ENCODE data around the gene ITSN1.
"Not testable (repeated sequence)": the region's sequence is repeated elsewhere in the genome, so short reads cannot be mapped to it uniquely, and the experiment has no call there.

The ITSN1 gene

DNA sequence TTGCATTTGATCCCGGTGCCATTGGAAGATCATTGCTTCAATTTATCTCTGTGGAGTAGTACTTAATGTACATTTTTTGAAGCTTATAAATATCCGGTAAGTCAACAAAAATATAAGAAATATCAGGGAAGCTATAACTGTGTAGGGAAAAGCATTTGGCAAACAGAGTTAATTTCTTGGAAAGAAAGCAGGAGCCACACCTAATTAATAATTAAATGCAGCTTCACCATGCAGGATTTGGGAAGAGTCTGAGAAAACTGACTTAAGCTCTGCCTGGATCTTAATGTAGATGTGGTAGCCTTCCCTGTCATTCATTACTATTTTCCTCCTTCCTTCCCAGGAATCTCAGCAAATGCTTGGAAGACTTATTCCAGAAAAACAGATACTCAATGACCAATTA lies 138.8 kb downstream of the ITSN1 start:
- no peak for DNase-seq (ENCODE audit: low spot score)
- TF ChIP-seq CTCF (IDR thresholded peaks at IDR 0.05; ENCODE audit: extremely low read depth, missing control alignments): no peak

DNA sequence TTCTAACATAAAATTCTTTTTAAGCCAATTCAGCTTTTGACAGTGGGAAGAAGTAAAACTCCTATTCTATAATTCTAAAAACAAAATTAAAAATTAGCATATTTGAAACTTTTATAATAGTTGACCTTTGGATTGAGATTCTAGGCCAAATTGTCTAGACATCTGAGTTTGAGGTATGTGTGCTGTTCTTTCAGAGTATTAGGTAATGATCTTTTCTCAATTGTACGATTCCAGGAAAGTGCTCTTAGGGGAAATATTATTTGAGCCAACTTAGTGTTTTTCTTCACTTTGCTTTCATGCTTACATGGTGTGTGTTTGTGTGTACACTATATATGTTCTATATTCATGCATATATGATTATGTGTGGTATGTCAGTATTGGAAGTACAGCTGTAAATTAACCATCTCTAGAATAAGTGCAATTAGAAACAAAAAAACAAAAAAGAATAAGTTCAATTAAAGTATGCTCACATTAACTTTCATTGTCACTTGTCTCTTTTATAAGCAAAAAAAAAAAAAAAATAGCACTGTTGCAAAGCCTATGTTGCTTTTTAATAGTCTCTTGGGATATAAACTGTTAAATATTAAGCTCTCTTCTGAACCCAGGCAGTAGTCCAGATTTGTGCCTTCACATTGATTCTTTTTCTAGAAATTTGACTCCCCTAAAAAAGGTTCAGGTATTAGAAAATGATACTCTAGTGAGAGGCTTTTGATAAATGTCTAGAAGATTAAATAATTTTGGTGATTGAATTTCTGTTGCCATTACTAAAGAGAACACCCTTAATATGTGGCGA lies 141.1 kb downstream of the ITSN1 start:
- no peak for DNase-seq (ENCODE audit: low spot score)

DNA sequence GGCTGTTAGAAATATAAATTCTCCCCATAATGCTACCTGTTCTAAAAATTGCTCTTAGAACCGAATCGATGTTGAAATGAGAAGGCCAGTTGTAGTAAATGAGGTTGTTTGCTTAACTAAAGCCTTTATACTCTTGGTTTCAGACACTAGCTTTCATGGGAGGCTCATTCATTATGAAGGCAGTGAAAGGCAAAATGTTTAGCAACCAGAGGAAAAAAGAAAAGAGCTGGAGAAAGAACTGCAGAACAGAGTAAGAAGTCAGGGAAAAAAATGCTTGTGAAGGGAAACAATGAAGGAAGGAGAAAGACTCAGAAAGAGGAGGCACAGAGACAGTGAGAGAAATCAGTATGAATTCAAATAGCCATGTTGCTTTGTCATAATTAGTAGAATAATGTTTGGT lies 145.1 kb downstream of the ITSN1 start:
- DNase-seq (ENCODE audit: low spot score): no peak
- no peak for TF ChIP-seq CTCF (IDR thresholded peaks at IDR 0.05; ENCODE audit: extremely low read depth, missing control alignments)

More for the DNA sequence above, 141.1 kb downstream of the ITSN1 start:
- no peak for TF ChIP-seq CTCF (IDR thresholded peaks at IDR 0.05; ENCODE audit: extremely low read depth, missing control alignments)

- DNase-seq (ENCODE audit: low spot score): not testable (repeated sequence)
Observed at GRCh38 chr21:33788438-33788837, 146.1 kb downstream of the ITSN1 start.

GRCh38 chr21:33789697-33790096 lies 147.4 kb downstream of the ITSN1 start:
- TF ChIP-seq CTCF (IDR thresholded peaks at IDR 0.05; ENCODE audit: extremely low read depth, missing control alignments): no peak
- no peak for DNase-seq (ENCODE audit: low spot score)

DNA sequence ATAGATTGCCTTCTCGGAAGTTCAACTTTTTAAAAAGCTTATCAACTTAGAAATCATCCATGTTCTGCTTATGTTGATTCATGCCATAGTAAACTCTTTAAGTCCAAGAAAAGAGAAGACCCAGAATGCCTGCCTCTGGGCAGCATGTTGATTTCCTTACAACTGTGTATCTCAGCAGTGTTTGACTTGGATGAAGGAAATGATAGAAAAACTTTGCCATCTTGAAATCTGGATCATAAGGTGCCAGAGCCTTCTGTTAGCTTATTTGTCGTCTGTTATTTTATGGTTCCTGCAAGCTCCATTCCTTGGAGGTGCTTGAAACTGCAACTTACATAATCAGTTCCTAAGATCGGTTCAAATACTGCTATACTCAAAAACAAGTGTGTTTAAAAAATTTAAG lies 148.8 kb downstream of the ITSN1 start:
- no peak for TF ChIP-seq CTCF (IDR thresholded peaks at IDR 0.05; ENCODE audit: extremely low read depth, missing control alignments)

GRCh38 chr21:33794596-33794995 lies 152.3 kb downstream of the ITSN1 start:
- no peak for TF ChIP-seq CTCF (IDR thresholded peaks at IDR 0.05; ENCODE audit: extremely low read depth, missing control alignments)

More for the DNA sequence above, 148.8 kb downstream of the ITSN1 start:
- DNase-seq (ENCODE audit: low spot score): no peak

DNA sequence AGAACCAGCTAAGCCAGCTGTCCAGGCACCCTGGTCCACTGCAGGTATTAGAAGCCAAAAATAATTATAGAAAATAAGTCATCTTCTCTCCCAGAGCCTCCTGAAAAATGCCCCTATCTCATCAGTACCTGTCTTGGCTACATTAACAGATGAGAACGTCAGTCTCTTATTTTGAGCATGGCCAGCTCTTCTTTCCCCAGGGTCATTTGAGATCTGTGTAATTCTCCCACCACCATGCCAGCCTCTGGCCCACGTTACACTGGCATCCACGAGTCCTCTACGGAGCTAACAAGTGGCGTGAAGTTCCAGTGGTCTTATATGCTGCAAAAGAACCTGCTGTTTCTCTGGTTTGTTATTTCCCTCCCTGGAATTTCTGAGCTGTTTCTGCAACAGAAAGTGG lies 155.3 kb downstream of the ITSN1 start:
- no peak for DNase-seq (ENCODE audit: low spot score)
- no peak for TF ChIP-seq CTCF (IDR thresholded peaks at IDR 0.05; ENCODE audit: extremely low read depth, missing control alignments)

More at GRCh38 chr21:33794596-33794995, 152.3 kb downstream of the ITSN1 start:
- no peak for DNase-seq (ENCODE audit: low spot score)

Measured in GM20000 (cell line).